ENCODE results near the gene GATA5. TPM values are rescaled to one million over a fixed set of nuclear protein-coding genes. Genes with fewer than 3 reads are reported as not detected.

The GATA5 gene
- total RNA-seq, 2 donors from 2014 or later = 2.5 to 6.7 TPM

- Mint-ChIP-seq H3K36me3 (ENCODE audit: low read depth) (no peaks in the 10 kb centered on the region), H3K27me3 (ENCODE audit: insufficient read depth) (peaks cover 48% of the 10 kb centered on the region), H3K9me3 (no peaks in the 10 kb centered on the region), H3K4me3 (no peak overlapping the region), H3K4me1 (peaks cover 18% of the 10 kb centered on the region), H3K27ac (no peak overlapping the region)
- peaks cover 32% of the 10 kb centered on the region for H3K4me1 ChIP-seq (ENCODE audit: control insufficient read depth, insufficient read depth, low read length)
- no peak overlapping the region for H3K27ac ChIP-seq (ENCODE audit: low read depth, low read length)
- H3K4me3 ChIP-seq (ENCODE audit: low read length) = no peak overlapping the region
- H3K9me3 ChIP-seq (ENCODE audit: control insufficient read depth, low read length) = no peaks in the 10 kb centered on the region
- peak; percentile 68 for TF ChIP-seq CTCF (conservative IDR thresholded peaks at IDR 0.05)
- peak; percentile 77 for DNase-seq
- H3K9ac ChIP-seq (ENCODE audit: extremely low read depth, low read length, poor library complexity, severe bottlenecking) = no peak overlapping the region
- no peaks in the 10 kb centered on the region for H3K36me3 ChIP-seq (ENCODE audit: control insufficient read depth, insufficient read depth, low read length)
- 21 to 25% methylated on average over 35 to 37 of the region's 37 CpGs for WGBS, 2 experiments (ENCODE audit: insufficient coverage in 1 of 2, insufficient read length in 1 of 2)
- H3K27me3 ChIP-seq (ENCODE audit: control insufficient read depth, insufficient read depth, low read length, poor library complexity, severe bottlenecking) = peaks cover 74% of the 10 kb centered on the region
Measured at GRCh38 chr20:62477669-62478455, 2.1 kb upstream of the GATA5 start.

- H3K36me3 Mint-ChIP-seq (ENCODE audit: low read depth) = no peaks in the 10 kb centered on the region
- peaks cover 17% of the 10 kb centered on the region for H3K4me1 ChIP-seq (ENCODE audit: control insufficient read depth, insufficient read depth, low read length)
- WGBS, 2 experiments (ENCODE audit: insufficient coverage in 1 of 2, insufficient read length in 1 of 2) = 2 to 3% methylated on average over 48 to 79 of the region's 82 CpGs
- no peak overlapping the region for H3K4me3 ChIP-seq (ENCODE audit: low read length)
- no peaks in the 10 kb centered on the region for H3K9me3 ChIP-seq (ENCODE audit: control insufficient read depth, low read length)
- H3K27ac Mint-ChIP-seq = no peak overlapping the region
- H3K4me1 Mint-ChIP-seq = peaks cover 19% of the 10 kb centered on the region
- no peak overlapping the region for H3K27ac ChIP-seq (ENCODE audit: low read depth, low read length)
- DNase-seq = no peak
- peak overlapping the region; percentile 40 for H3K4me3 Mint-ChIP-seq
- no peak for TF ChIP-seq CTCF (conservative IDR thresholded peaks at IDR 0.05)
- peaks cover 48% of the 10 kb centered on the region for H3K27me3 Mint-ChIP-seq (ENCODE audit: insufficient read depth)
- H3K9me3 Mint-ChIP-seq = no peaks in the 10 kb centered on the region
- no peaks in the 10 kb centered on the region for H3K36me3 ChIP-seq (ENCODE audit: control insufficient read depth, insufficient read depth, low read length)
- peaks cover 65% of the 10 kb centered on the region for H3K27me3 ChIP-seq (ENCODE audit: control insufficient read depth, insufficient read depth, low read length, poor library complexity, severe bottlenecking)
- no peak overlapping the region for H3K9ac ChIP-seq (ENCODE audit: extremely low read depth, low read length, poor library complexity, severe bottlenecking)
Measured at GRCh38 chr20:62476056-62476838, 452 bp upstream of the GATA5 start.

- Histone ChIP-seq H3K9me3 (ENCODE audit: control insufficient read depth, low read length) (no peaks in the 10 kb centered on the region), H3K4me3 (ENCODE audit: low read length) (no peak overlapping the region), H3K36me3 (ENCODE audit: control insufficient read depth, insufficient read depth, low read length) (no peaks in the 10 kb centered on the region), H3K9ac (ENCODE audit: extremely low read depth, low read length, poor library complexity, severe bottlenecking) (no peak overlapping the region), H3K27me3 (ENCODE audit: control insufficient read depth, insufficient read depth, low read length, poor library complexity, severe bottlenecking) (peaks cover 65% of the 10 kb centered on the region), H3K27ac (ENCODE audit: low read depth, low read length) (no peak overlapping the region), H3K4me1 (ENCODE audit: control insufficient read depth, insufficient read depth, low read length) (peaks cover 10% of the 10 kb centered on the region)
- peaks cover 19% of the 10 kb centered on the region for H3K4me1 Mint-ChIP-seq
- H3K27me3 Mint-ChIP-seq (ENCODE audit: insufficient read depth) = peaks cover 48% of the 10 kb centered on the region
- no peaks in the 10 kb centered on the region for H3K36me3 Mint-ChIP-seq (ENCODE audit: low read depth)
- TF ChIP-seq CTCF (conservative IDR thresholded peaks at IDR 0.05) = no peak
- DNase-seq = peak; percentile 81
- no peak overlapping the region for H3K27ac Mint-ChIP-seq
- no peaks in the 10 kb centered on the region for H3K9me3 Mint-ChIP-seq
- 3% methylated on average over 9 to 93 of the region's 93 CpGs for WGBS, 2 experiments (ENCODE audit: insufficient coverage in 1 of 2, insufficient read length in 1 of 2)
- peak overlapping the region; percentile 52 for H3K4me3 Mint-ChIP-seq
Measured at GRCh38 chr20:62475027-62475771, 596 bp downstream of the GATA5 start.
